ENCODE measurements around the gene LRG1. TPM values are rescaled to one million over a fixed set of nuclear protein-coding genes. Genes with fewer than 3 reads are reported as not detected.

The LRG1 gene
- polyA plus RNA-seq, 1 of the 3 experiments (the other 2 are of a cell fraction), result 0.12 TPM

DNA sequence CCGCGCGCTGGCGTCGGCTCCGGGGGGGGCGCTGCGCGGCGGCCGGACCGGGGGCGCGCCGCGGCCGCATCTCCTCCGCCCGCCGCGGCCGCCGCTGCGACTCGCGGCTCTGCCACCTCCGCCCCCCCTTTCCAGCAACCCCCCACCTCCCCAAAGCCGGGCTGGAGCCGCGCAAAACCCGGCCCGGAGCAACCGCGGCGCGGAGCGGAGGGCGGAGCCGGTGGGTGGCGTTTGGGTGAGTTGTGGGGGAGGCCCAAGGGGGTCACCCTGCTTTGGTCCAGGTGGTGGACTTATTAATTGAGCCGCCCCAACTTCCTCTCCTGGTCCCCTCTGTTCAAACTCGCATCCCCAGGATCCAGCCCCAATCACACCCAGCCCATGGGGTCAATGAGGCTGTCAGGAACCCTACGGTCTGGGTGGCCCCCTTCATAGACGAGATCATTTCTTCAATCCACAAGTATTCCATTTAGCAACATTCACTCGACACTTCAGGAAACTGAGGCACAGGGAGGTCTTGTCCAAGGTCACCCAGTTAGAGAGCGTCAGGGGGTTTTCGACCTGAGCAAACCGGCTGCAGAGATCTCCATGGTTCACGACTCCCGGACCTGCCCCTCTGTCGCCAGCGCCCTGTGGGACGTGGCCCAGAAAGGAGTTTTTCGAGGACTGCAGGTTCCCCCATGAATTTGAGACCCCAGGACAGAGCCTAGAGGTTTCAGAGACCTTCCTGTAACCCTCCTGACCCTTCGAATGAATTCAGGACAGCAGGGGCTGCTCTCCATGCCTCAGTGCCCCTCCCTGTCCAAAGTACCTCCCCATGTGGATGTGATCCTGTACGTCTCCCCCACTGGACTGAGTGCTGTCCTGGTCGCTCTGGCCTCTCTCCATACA is 42.1 kb upstream of the LRG1 start:
- H3K9ac ChIP-seq, result no peak overlapping the region
- ChIA-PET CTCF (interaction anchor here (3.7 kb wide), 1 partner anchor 54 kb away, joined by 29 read pairs; no protein-coding TSS in a partner anchor), POLR2A (no interaction called here)
- H3F3A ChIP-seq (replicated peaks; ENCODE audit: insufficient read depth), result peaks cover 15% of the 10 kb centered on the region
- TF ChIP-seq, protein P1, sequence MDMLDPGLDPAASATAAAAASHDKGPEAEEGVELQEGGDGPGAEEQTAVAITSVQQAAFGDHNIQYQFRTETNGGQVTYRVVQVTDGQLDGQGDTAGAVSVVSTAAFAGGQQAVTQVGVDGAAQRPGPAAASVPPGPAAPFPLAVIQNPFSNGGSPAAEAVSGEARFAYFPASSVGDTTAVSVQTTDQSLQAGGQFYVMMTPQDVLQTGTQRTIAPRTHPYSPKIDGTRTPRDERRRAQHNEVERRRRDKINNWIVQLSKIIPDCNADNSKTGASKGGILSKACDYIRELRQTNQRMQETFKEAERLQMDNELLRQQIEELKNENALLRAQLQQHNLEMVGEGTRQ (IDR thresholded peaks at IDR 0.05; ENCODE audit: borderline replicate concordance, low read depth, low read length), result no peak
- TF ChIP-seq RFX5 (IDR thresholded peaks at IDR 0.05; ENCODE audit: low read length) (no peak), IRF3 (IDR thresholded peaks at IDR 0.05; ENCODE audit: low read depth, low read length) (no peak), TAF1 (IDR thresholded peaks at IDR 0.05; ENCODE audit: borderline replicate concordance, low read depth, low read length) (no peak), RCOR1 (IDR thresholded peaks at IDR 0.05; ENCODE audit: low read length) (no peak), CHD2 (IDR thresholded peaks at IDR 0.05; ENCODE audit: low read length, partially characterized antibody) (no peak), ELF1 (IDR thresholded peaks at IDR 0.05) (no peak), EZH2phosphoT487 (IDR thresholded peaks at IDR 0.05; ENCODE audit: borderline replicate concordance, low read depth) (no peak), YY1 (IDR thresholded peaks at IDR 0.05; ENCODE audit: low read depth) (no peak), FOXM1 (IDR thresholded peaks at IDR 0.05; ENCODE audit: low read depth) (no peak), GATA2 (CRISPR knock-in tag; IDR thresholded peaks at IDR 0.05) (no peak), RAD21 (IDR thresholded peaks at IDR 0.05; ENCODE audit: low read length) (no peak), CTCF (IDR thresholded peaks at IDR 0.05) (no peak), MAX (IDR thresholded peaks at IDR 0.05; ENCODE audit: low read depth) (no peak), RXRA (IDR thresholded peaks at IDR 0.05; ENCODE audit: borderline replicate concordance, low read depth) (no peak), NFIC (IDR thresholded peaks at IDR 0.05; ENCODE audit: borderline replicate concordance) (no peak), TCF12 (IDR thresholded peaks at IDR 0.05) (no peak), MXI1 (IDR thresholded peaks at IDR 0.05; ENCODE audit: low read depth, low read length) (no peak)
- TF ChIP-seq, protein P2, sequence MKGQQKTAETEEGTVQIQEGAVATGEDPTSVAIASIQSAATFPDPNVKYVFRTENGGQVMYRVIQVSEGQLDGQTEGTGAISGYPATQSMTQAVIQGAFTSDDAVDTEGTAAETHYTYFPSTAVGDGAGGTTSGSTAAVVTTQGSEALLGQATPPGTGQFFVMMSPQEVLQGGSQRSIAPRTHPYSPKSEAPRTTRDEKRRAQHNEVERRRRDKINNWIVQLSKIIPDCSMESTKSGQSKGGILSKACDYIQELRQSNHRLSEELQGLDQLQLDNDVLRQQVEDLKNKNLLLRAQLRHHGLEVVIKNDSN (IDR thresholded peaks at IDR 0.05; ENCODE audit: borderline replicate concordance, low read depth), result no peak
- no peak overlapping the region for H3K4me2 ChIP-seq
- H3K9me3 ChIP-seq, result no peaks in the 10 kb centered on the region
- H3K27ac ChIP-seq (ENCODE audit: low read depth in 2 of 2, low read length in 1 of 2), result no peak overlapping the region
- no peaks in the 10 kb centered on the region for H3K79me2 ChIP-seq (ENCODE audit: insufficient read depth)
- no peak overlapping the region for H2AFZ ChIP-seq (ENCODE audit: low read depth)
- peaks cover 22% of the 10 kb centered on the region; the same call in 1 of the 2 replicates for H3K27me3 ChIP-seq (ENCODE audit: insufficient read depth)
- WGBS (ENCODE audit: low lambda C conversion rate), result 38% methylated on average over 15 of the region's 57 CpGs
- peak overlapping the region in 1 of 2 experiments; percentile 26; a peak in 2 of 4 replicates for H3K4me3 ChIP-seq (ENCODE audit: low read depth in 2 of 2, low read length in 1 of 2)
- H3K9me2 ChIP-seq, result no peaks in the 10 kb centered on the region
- H3K36me3 ChIP-seq (replicated peaks in 1 of 2; ENCODE audit: control insufficient read depth in 1 of 2, insufficient read depth in 2 of 2, low read length in 1 of 2), result no peaks in the 10 kb centered on the region
- peak; percentile 94 for DNase-seq
- peaks cover 0 to 8% of the 10 kb centered on the region in 2 experiments; a peak in 1 of 4 replicates for H3K4me1 ChIP-seq (ENCODE audit: control insufficient read depth in 1 of 2, insufficient read depth in 2 of 2, low read depth in 1 of 2, low read length in 1 of 2)
- H4K20me1 ChIP-seq (ENCODE audit: insufficient read depth), result no peaks in the 10 kb centered on the region

All from SK-N-SH (cell line).